HepG2 (cell line): ENCODE data around the gene TOX4. TPM values are rescaled to one million over a fixed set of nuclear protein-coding genes. Genes with fewer than 3 reads are reported as not detected.

Experiments
- EHMT2 ChIP-seq: fragments of 200-600 bp; sonication (generic); IDR thresholded peaks from 2 replicates; pipeline ENCODE4 v1.7.0; 2017; ENCODE audit warnings: antibody characterized with exemption, low read depth, low read length, borderline replicate concordance
- FOXA1 ChIP-seq, 2 experiments: fragments of 450-650 bp in 1 of 2; sonication (generic) in 1 of 2; formaldehyde crosslinking in 1 of 2; IDR thresholded peaks; 2 replicates each; pipeline versions ENCODE4 v1.4.0 to v1.6.1; 2016 to 2020; ENCODE audit warnings: missing genetic modification reagents in 1 of 2
- GABPB1 ChIP-seq: IDR thresholded peaks from 2 replicates; pipeline ENCODE4 v1.6.1; 2016; ENCODE audit warnings: mild to moderate bottlenecking, missing genetic modification reagents, moderate library complexity, missing compliant biosample characterization
- HOXA3 ChIP-seq: sonication (generic); formaldehyde crosslinking; IDR thresholded peaks from 2 replicates; pipeline ENCODE4 v1.5.0; 2020; ENCODE audit warnings: missing genetic modification reagents
- IKZF1 ChIP-seq: fragments of 450-650 bp; IDR thresholded peaks from 2 replicates; pipeline ENCODE4 v1.7.1; 2016
- JUND ChIP-seq: sonication (generic); formaldehyde crosslinking; IDR thresholded peaks from 2 replicates; pipeline ENCODE4 v1.8.0; 2022; ENCODE audit warnings: mild to moderate bottlenecking, missing genetic modification reagents
- KIAA2018 ChIP-seq: sonication (generic); formaldehyde crosslinking; IDR thresholded peaks from 2 replicates; pipeline ENCODE4 v1.5.0; 2020; ENCODE audit warnings: mild to moderate bottlenecking, missing genetic modification reagents, borderline replicate concordance
- MLLT10 ChIP-seq: sonication (generic); formaldehyde crosslinking; IDR thresholded peaks from 2 replicates; pipeline ENCODE4 v1.4.0; 2020; ENCODE audit warnings: missing genetic modification reagents
- NCOA2 ChIP-seq: sonication (generic); formaldehyde crosslinking; IDR thresholded peaks from 2 replicates; pipeline ENCODE4 v1.8.0; 2022; ENCODE audit warnings: inconsistent platforms
- NFE2L2 ChIP-seq: fragments of 150-350 bp; IDR thresholded peaks from 2 replicates; pipeline ENCODE4 v1.6.1; 2014; ENCODE audit warnings: low read length
- RFX1 ChIP-seq: fragments of 450-650 bp; IDR thresholded peaks from 2 replicates; pipeline ENCODE4 v1.6.1; 2017
- TBL1XR1 ChIP-seq: fragments of 150-350 bp; IDR thresholded peaks from 2 replicates; pipeline ENCODE4 v1.6.1; 2014; ENCODE audit warnings: borderline replicate concordance, low read length; ENCODE audit not compliant: partially characterized antibody
- ZBTB4 ChIP-seq: sonication (generic); formaldehyde crosslinking; IDR thresholded peaks from 2 replicates; pipeline ENCODE4 v1.4.0; 2020; ENCODE audit warnings: missing genetic modification reagents, mild to moderate bottlenecking, borderline replicate concordance
- ZNF543 ChIP-seq: sonication (generic); formaldehyde crosslinking; IDR thresholded peaks from 2 replicates; pipeline ENCODE4 v1.4.0; 2020; ENCODE audit warnings: mild to moderate bottlenecking, missing genetic modification reagents
- ZSCAN9 ChIP-seq: IDR thresholded peaks from 2 replicates; pipeline ENCODE4 v1.6.1; 2016; ENCODE audit warnings: borderline replicate concordance
- ZUFSP ChIP-seq: sonication (generic); formaldehyde crosslinking; IDR thresholded peaks from 2 replicates; pipeline ENCODE4 v1.9.0; 2021; ENCODE audit warnings: missing genetic modification reagents, mild to moderate bottlenecking, borderline replicate concordance
- polyA plus RNA-seq, 8 experiments: library from polyadenylated mRNA; depleted of rRNA in 3 of 8; stranded (reverse) in 7 of 8; unstranded in 1 of 8; fragments of >200 nt; fragmentation: Illumina TruSeq in 4 of 8; extraction: Trizol in 4 of 8; gene quantifications; 2 replicates each; pipeline versions ENCODE4 v1.2.1 to v1.2.3, GENCODE V29; 2011 to 2016; ENCODE audit warnings: low read depth in 4 of 8, missing spikeins in 1 of 8, mixed read lengths in 1 of 8; ENCODE audit not compliant: insufficient read depth in 1 of 8
- total RNA-seq, 5 experiments: library from RNA; depleted of rRNA; stranded (reverse); fragments of >200 nt; fragmentation: Illumina TruSeq; extraction: Trizol; gene quantifications; 2 replicates each; pipeline ENCODE4 v1.2.3, GENCODE V29; 2016; ENCODE audit warnings: low read depth in 1 of 5

The TOX4 gene
- total and polyA plus RNA-seq, 2 of the 13 experiments (the other 11 are each of a cell fraction or from before 2014, with no cell fraction given), result 71.8 to 163 TPM

GRCh38 chr14:21437063-21437901 lies 39.7 kb upstream of the TOX4 start (continued):
- TF ChIP-seq KIAA2018 (CRISPR knock-in tag), result no peak; the same call in 1 of the 2 replicates
- TF ChIP-seq TBL1XR1, result peak; percentile 32
- TF ChIP-seq RFX1, result no peak
- TF ChIP-seq JUND, result 0 out of 2 replicates have a peak, but pooled peaks have one; percentile 24
- TF ChIP-seq MLLT10, result no peak
- TF ChIP-seq NCOA2 (CRISPR knock-in tag), result peak; percentile 65
- TF ChIP-seq FOXA1 (IDR thresholded peaks at IDR 0.05), result no peak
- peak; percentile 33; the same call in 1 of the 2 replicates for TF ChIP-seq FOXA1 (CRISPR knock-in tag; IDR thresholded peaks at IDR 0.05)
- no peak for TF ChIP-seq NFE2L2
- TF ChIP-seq EHMT2, result no peak
- TF ChIP-seq HOXA3, result peak; percentile 94
- no peak for TF ChIP-seq IKZF1
- TF ChIP-seq ZBTB4 (CRISPR knock-in tag), result 0 out of 2 replicates have a peak, but pooled peaks have one; percentile 70
- TF ChIP-seq ZUFSP (CRISPR knock-in tag), result no peak
- peak; percentile 41; the same call in 1 of the 2 replicates for TF ChIP-seq ZNF543
- TF ChIP-seq ZSCAN9 (CRISPR knock-in tag), result peak; percentile 98
- peak; percentile 93 for TF ChIP-seq GABPB1
